ENCODE results near the gene RCN1.
"Not testable (repeated sequence)": the region's sequence is repeated elsewhere in the genome, so short reads cannot be mapped to it uniquely, and the experiment has no call there.

RCN1 gene

GRCh38 chr11:32079553-32079952 lies 11.3 kb upstream of the RCN1 start:
- no peak for DNase-seq (ENCODE audit: low read depth in 2 of 2)

- DNase-seq (ENCODE audit: low read depth in 2 of 2): no peak
Measured at GRCh38 chr11:32080361-32080980, 10.4 kb upstream of the RCN1 start.

- no peak for DNase-seq (ENCODE audit: low read depth in 2 of 2)
Measured at GRCh38 chr11:32081129-32081641, 9.7 kb upstream of the RCN1 start.

- DNase-seq (ENCODE audit: low read depth in 2 of 2): no peak
Measured at GRCh38 chr11:32081901-32082300, 9.0 kb upstream of the RCN1 start.

GRCh38 chr11:32082346-32082986 lies 8.4 kb upstream of the RCN1 start:
- no peak for DNase-seq (ENCODE audit: low read depth in 2 of 2)

- DNase-seq (ENCODE audit: low read depth in 2 of 2): no peak
Measured at GRCh38 chr11:32087597-32087996, 3.3 kb upstream of the RCN1 start.

GRCh38 chr11:32088117-32088941 lies 2.5 kb upstream of the RCN1 start:
- DNase-seq (ENCODE audit: low read depth in 2 of 2): no peak

- DNase-seq (ENCODE audit: low read depth in 2 of 2): no peak
Measured at GRCh38 chr11:32092581-32093170, 1.8 kb downstream of the RCN1 start.

GRCh38 chr11:32094923-32095322 lies 4.0 kb downstream of the RCN1 start:
- DNase-seq (ENCODE audit: low read depth in 2 of 2): no peak

- no peak for DNase-seq (ENCODE audit: low read depth in 2 of 2)
Measured at GRCh38 chr11:32098142-32098903, 7.4 kb downstream of the RCN1 start.

GRCh38 chr11:32099516-32099915 lies 8.6 kb downstream of the RCN1 start:
- DNase-seq (ENCODE audit: low read depth in 2 of 2): no peak

GRCh38 chr11:32100495-32100894 lies 9.6 kb downstream of the RCN1 start:
- no peak for DNase-seq (ENCODE audit: low read depth in 2 of 2)

GRCh38 chr11:32101791-32102190 lies 10.9 kb downstream of the RCN1 start:
- no peak for DNase-seq (ENCODE audit: low read depth in 2 of 2)

- not testable (repeated sequence) for DNase-seq (ENCODE audit: low read depth in 2 of 2)
Measured at GRCh38 chr11:32103121-32103719, 12.3 kb downstream of the RCN1 start.

GRCh38 chr11:32103941-32104340 lies 13.1 kb downstream of the RCN1 start:
- no peak for DNase-seq (ENCODE audit: low read depth in 2 of 2)

GRCh38 chr11:32105871-32106560 lies 15.1 kb downstream of the RCN1 start:
- no peak for DNase-seq (ENCODE audit: low read depth in 2 of 2)

GRCh38 chr11:32107647-32108046 lies 16.8 kb downstream of the RCN1 start:
- no peak for DNase-seq (ENCODE audit: low read depth in 2 of 2)

- DNase-seq (ENCODE audit: low read depth in 2 of 2): no peak
Measured at GRCh38 chr11:32108576-32108975, 17.7 kb downstream of the RCN1 start.

GRCh38 chr11:32109138-32109537 lies 18.3 kb downstream of the RCN1 start:
- DNase-seq (ENCODE audit: low read depth in 2 of 2): no peak

GRCh38 chr11:32109592-32109991 lies 18.7 kb downstream of the RCN1 start:
- DNase-seq (ENCODE audit: low read depth in 2 of 2): no peak

GRCh38 chr11:32110795-32111194 lies 19.9 kb downstream of the RCN1 start:
- DNase-seq (ENCODE audit: low read depth in 2 of 2): no peak
